Measurements from ENCODE around the gene BMI1.

The BMI1 gene

GRCh38 chr10:22293747-22294404, 27.0 kb upstream of the BMI1 start (continued):
- TF ChIP-seq ZFP69B (tag by site-specific recombination; IDR thresholded peaks at IDR 0.05) (no peak), ZNF23 (tag by site-specific recombination; IDR thresholded peaks at IDR 0.05; ENCODE audit: borderline replicate concordance) (no peak), PRDM10 (tag by site-specific recombination; IDR thresholded peaks at IDR 0.05) (no peak), AEBP2 (tag by site-specific recombination; IDR thresholded peaks at IDR 0.05; ENCODE audit: borderline replicate concordance) (0 out of 2 replicates have a peak, but pooled peaks have one; percentile 74), ZBTB8A (tag by site-specific recombination; IDR thresholded peaks at IDR 0.05) (peak; percentile 86), ZNF571 (tag by site-specific recombination; IDR thresholded peaks at IDR 0.05) (no peak), MYNN (tag by site-specific recombination; IDR thresholded peaks at IDR 0.05; ENCODE audit: borderline replicate concordance) (no peak), ZNF518A (tag by site-specific recombination; conservative IDR thresholded peaks at IDR 0.05; ENCODE audit: low read depth) (peak; percentile 93), ZNF112 (tag by site-specific recombination; IDR thresholded peaks at IDR 0.05) (no peak), ZNF837 (tag by site-specific recombination; IDR thresholded peaks at IDR 0.05) (no peak), ZNF677 (tag by site-specific recombination; IDR thresholded peaks at IDR 0.05) (no peak), YY2 (tag by site-specific recombination; IDR thresholded peaks at IDR 0.05) (no peak), IKZF3 (tag by site-specific recombination; IDR thresholded peaks at IDR 0.05) (peak; percentile 64), ZNF449 (tag by site-specific recombination; IDR thresholded peaks at IDR 0.05) (no peak), REPIN1 (tag by site-specific recombination; IDR thresholded peaks at IDR 0.05; ENCODE audit: low read depth) (no peak; the same call in 1 of the 2 replicates), PATZ1 (tag by site-specific recombination; IDR thresholded peaks at IDR 0.05) (no peak), SETDB1 (IDR thresholded peaks at IDR 0.05; ENCODE audit: insufficient read length, low read length) (no peak), ZSCAN23 (tag by site-specific recombination; IDR thresholded peaks at IDR 0.05) (no peak), ZNF214 (tag by site-specific recombination; IDR thresholded peaks at IDR 0.05; ENCODE audit: borderline replicate concordance) (no peak), ZNF692 (tag by site-specific recombination; IDR thresholded peaks at IDR 0.05) (no peak), ZNF544 (tag by site-specific recombination; IDR thresholded peaks at IDR 0.05) (no peak), ZNF366 (tag by site-specific recombination; conservative IDR thresholded peaks at IDR 0.05) (no peak), ZNF629 (tag by site-specific recombination; IDR thresholded peaks at IDR 0.05) (peak; percentile 63; the same call in 1 of the 2 replicates), ZNF404 (tag by site-specific recombination; IDR thresholded peaks at IDR 0.05) (peak; percentile 92)
